RWPE2 (cell line): ENCODE results near the gene RGMA.
A peak's percentile ranks its signal among the peaks of the same experiment; 100 is the strongest.
"Not testable (repeated sequence)": the region's sequence is repeated elsewhere in the genome, so short reads cannot be mapped to it uniquely, and the experiment has no call there.

Experiments used
- ATAC-seq: fragments of 200-7000 bp; cut with Tn5 transposase; 3 replicates; pipeline ENCODE4 v1.9.1; 2021; ENCODE audit warnings: low read depth
- DNase-seq: peaks from one replicate; pipeline ENCODE4 v3.0.0-alpha.2; 2020; ENCODE audit warnings: low spot score
- H3K27ac ChIP-seq: fragments of 450-650 bp; 2 replicates; pipeline ENCODE4 v1.5.1; 2017; ENCODE audit warnings: mild to moderate bottlenecking; ENCODE audit not compliant: poor library complexity, severe bottlenecking
- H3K27me3 ChIP-seq: fragments of 250-450 bp; sonication (Bioruptor Pico); 2 replicates; pipeline ENCODE4 v1.5.1; 2021; ENCODE audit warnings: mild to moderate bottlenecking, moderate library complexity; ENCODE audit not compliant: insufficient read depth, poor library complexity, severe bottlenecking
- H3K36me3 ChIP-seq: fragments of 250-450 bp; sonication (Bioruptor Pico); 2 replicates; pipeline ENCODE4 v1.5.1; 2020; ENCODE audit warnings: low read depth, mild to moderate bottlenecking, moderate library complexity
- H3K4me1 ChIP-seq: fragments of 250-450 bp; sonication (Bioruptor Pico); 2 replicates; pipeline ENCODE4 v1.5.1; 2021; ENCODE audit warnings: mild to moderate bottlenecking, moderate library complexity; ENCODE audit not compliant: insufficient read depth, poor library complexity, severe bottlenecking
- H3K4me3 ChIP-seq: fragments of 250-450 bp; sonication (Bioruptor Pico); 2 replicates; pipeline ENCODE4 v1.5.1; 2021; ENCODE audit warnings: mild to moderate bottlenecking, moderate library complexity; ENCODE audit not compliant: severe bottlenecking
- H3K9me3 ChIP-seq: fragments of 250-450 bp; sonication (Bioruptor Pico); 2 replicates; pipeline ENCODE4 v1.5.1; 2021; ENCODE audit warnings: mild to moderate bottlenecking, moderate library complexity; ENCODE audit not compliant: severe bottlenecking
- TF ChIP-seq, protein P1 (sequence below): fragments of 450-650 bp; IDR thresholded peaks from one replicate; pipeline ENCODE4 v1.5.1; 2017; ENCODE audit warnings: mild to moderate bottlenecking, moderate library complexity; ENCODE audit not compliant: poor library complexity, severe bottlenecking

The RGMA gene

DNA sequence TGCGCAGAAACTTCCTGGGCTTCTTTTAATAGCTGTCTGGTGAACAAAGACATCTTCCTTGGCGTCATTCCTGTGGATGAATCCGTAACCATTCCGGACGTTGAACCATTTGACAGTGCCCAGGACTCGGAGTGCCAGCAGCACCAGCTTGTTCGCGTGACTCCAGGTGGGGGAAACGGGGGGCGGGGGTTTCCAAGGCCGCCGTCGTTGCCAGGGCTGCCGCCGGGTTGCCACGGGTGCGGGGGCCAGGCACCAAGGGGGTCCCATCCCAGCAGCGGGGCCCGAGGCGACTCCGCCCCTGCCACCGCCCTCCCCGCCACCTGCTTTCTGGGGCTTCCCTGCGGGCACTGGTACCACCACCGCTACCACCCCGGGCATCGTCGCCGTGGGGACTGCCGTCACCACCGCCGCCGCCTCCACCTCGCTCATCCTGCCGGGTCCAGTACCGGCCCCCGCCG, 22.8 kb downstream of the RGMA start:
- DNase-seq (no peak), ATAC-seq (no peak)
- TF ChIP-seq, protein P1, sequence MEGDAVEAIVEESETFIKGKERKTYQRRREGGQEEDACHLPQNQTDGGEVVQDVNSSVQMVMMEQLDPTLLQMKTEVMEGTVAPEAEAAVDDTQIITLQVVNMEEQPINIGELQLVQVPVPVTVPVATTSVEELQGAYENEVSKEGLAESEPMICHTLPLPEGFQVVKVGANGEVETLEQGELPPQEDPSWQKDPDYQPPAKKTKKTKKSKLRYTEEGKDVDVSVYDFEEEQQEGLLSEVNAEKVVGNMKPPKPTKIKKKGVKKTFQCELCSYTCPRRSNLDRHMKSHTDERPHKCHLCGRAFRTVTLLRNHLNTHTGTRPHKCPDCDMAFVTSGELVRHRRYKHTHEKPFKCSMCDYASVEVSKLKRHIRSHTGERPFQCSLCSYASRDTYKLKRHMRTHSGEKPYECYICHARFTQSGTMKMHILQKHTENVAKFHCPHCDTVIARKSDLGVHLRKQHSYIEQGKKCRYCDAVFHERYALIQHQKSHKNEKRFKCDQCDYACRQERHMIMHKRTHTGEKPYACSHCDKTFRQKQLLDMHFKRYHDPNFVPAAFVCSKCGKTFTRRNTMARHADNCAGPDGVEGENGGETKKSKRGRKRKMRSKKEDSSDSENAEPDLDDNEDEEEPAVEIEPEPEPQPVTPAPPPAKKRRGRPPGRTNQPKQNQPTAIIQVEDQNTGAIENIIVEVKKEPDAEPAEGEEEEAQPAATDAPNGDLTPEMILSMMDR = no peak
- Histone ChIP-seq H3K4me3 (no peak overlapping the region), H3K27me3 (no peaks in the 10 kb centered on the region), H3K27ac (no peak overlapping the region), H3K4me1 (peaks cover 11% of the 10 kb centered on the region), H3K9me3 (no peaks in the 10 kb centered on the region), H3K36me3 (no peaks in the 10 kb centered on the region)

DNA sequence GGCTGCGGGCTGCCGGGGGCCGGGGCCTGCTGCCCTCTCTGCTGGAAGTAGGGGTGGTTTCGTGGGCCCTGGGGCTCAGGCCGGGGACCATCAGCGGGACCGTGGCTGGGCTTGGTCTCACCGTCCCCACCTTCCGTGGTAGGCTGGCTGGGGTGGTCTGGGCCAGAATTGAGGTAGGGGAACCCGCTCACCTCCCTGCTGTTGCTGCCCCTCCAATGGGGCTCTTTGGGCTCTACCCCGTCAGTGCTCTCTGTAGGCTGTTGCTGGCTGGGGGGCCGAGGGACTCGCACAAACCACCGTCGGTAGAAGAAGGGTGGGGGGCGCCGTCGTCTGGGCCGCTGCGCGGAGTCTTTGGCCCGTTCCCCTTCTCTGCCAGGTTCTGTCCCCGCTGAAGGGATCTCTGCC, 23.4 kb downstream of the RGMA start:
- TF ChIP-seq, protein P1 = no peak
- H3K4me1 ChIP-seq = peaks cover 11% of the 10 kb centered on the region

DNA sequence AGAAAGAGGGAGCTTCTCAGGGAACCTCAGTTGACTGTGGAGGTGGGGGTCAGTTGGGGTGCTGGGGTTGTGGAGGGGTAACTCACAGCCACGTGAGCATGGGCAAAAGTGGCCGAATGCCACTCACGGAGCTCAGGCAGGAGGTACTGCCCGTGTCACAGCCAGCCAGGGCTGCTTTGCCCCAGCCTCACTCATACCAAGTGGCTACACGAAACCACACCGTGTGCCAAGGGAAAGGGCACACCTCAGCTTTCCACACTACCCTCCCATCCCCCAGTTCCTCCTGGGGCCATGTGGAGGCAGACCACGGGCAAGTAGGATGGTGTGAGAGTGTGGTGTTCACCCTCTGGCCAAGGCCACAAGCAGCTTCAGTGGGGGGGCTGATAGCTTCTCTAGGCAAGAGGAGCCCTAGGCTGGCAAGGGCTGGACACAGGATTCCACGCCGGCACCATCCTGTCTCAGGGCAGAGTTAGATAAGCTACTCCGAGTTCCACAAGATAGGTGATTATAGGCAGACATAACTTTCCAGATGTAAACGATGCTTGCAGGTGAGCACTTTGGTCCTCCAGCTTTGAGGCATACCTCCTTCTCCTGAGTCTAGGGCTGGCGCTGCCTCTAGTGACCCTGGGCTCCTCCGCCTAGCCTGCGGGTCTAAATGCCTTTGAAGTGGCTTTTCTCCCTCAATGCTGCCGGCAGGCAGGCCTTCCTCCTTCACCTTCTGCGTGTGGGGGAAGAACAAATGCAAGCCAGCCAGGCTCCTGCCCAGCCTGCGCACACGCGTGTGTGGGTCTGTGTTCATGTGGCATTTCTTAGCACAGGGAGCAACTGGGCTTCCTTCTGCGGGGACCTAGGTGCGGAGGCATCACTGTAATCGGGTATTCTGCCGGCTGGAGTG, 25.0 kb downstream of the RGMA start:
- peaks cover 11% of the 10 kb centered on the region for H3K4me1 ChIP-seq
- no peak overlapping the region for H3K27ac ChIP-seq
- no peak overlapping the region for H3K4me3 ChIP-seq

More for the DNA sequence above, 23.4 kb downstream of the RGMA start:
- DNase-seq (no peak), ATAC-seq (no peak)
- Histone ChIP-seq H3K27me3 (no peaks in the 10 kb centered on the region), H3K9me3 (no peaks in the 10 kb centered on the region), H3K27ac (no peak overlapping the region), H3K36me3 (no peaks in the 10 kb centered on the region), H3K4me3 (no peak overlapping the region)

DNA sequence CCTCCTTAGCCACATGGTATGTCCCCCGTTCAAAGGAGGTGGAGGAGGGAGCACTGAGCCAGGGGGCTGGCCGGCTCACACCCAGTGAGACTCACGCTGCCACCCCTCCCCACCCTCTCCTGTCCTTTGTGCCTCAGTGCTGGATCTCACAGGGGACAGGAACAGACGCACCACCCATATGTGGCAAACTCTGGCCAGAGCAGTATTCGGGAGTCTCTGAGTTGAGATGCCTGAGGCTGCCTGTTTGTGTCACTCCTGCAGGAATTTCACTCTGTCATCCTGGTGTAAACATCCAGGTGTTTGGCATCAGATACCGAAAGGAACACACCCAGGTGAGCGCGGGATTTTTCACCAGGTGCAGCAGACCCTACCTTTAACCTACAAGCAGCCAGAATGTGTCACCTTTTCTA, 25.7 kb downstream of the RGMA start:
- no peak overlapping the region for H3K27ac ChIP-seq
- TF ChIP-seq, protein P1 = no peak
- ATAC-seq = peak; percentile 43
- H3K4me3 ChIP-seq = no peak overlapping the region
- H3K4me1 ChIP-seq = peaks cover 11% of the 10 kb centered on the region
- no peak for DNase-seq
- no peaks in the 10 kb centered on the region for H3K27me3 ChIP-seq
- no peaks in the 10 kb centered on the region for H3K9me3 ChIP-seq
- H3K36me3 ChIP-seq = no peaks in the 10 kb centered on the region

More for the DNA sequence above, 25.0 kb downstream of the RGMA start:
- Histone ChIP-seq H3K27me3 (no peaks in the 10 kb centered on the region), H3K36me3 (no peaks in the 10 kb centered on the region), H3K9me3 (no peaks in the 10 kb centered on the region)
- TF ChIP-seq, protein P1 = no peak
- DNase-seq (no peak), ATAC-seq (no peak)

DNA sequence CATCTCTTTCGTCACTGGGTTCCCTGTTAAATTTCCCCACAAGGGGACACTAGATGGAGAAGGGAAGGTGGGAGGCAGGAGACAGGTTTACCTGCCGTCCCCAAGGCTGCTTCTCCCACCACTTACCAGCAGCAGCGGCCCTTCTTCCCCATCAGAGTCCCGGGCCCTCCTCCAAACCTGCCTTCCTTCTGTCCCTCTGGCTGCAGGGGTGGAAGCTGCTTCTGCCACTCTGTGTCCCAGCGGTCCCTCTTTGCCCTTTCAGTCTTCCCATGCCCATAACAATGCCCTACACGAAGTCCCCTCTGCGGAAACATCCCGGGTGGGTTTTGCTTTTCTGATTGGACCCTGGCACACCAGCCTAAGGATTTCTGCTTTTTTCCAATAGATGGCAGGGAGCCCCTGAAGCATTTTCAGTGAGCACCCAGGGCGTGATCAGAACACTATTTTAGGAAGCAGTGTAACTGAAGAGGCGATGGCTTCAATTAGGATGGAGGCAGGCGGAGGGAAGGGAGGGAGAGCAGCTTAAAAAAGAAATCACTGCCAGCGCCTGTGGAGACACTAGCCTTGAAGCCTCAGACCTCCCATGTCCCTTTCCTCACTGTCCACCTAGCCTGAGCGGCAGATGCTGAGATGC, 26.3 kb downstream of the RGMA start:
- DNase-seq, ATAC-seq, H3K27ac ChIP-seq, H3K36me3 ChIP-seq, H3K27me3 ChIP-seq, H3K4me3 ChIP-seq, H3K9me3 ChIP-seq: not testable (repeated sequence)
- H3K4me1 ChIP-seq = peaks cover 11% of the 10 kb centered on the region
